Chondrocyte (in vitro differentiated cells): ENCODE data around the gene SLC25A22. TPM values are rescaled to one million over a fixed set of nuclear protein-coding genes. Genes with fewer than 3 reads are reported as not detected.

Experiments used
- DNase-seq: peaks from one replicate; pipeline ENCODE4 v3.0.0; 2021; ENCODE audit warnings: mixed read lengths, low spot score
- H3K27ac Mint-ChIP-seq: one replicate; pipeline ENCODE4 v1.8.0; 2021; ENCODE audit warnings: mild to moderate bottlenecking, moderate library complexity, mixed read lengths; ENCODE audit not compliant: unreplicated experiment
- H3K27me3 Mint-ChIP-seq: 2 replicates; pipeline ENCODE4 v1.8.0; 2021; ENCODE audit warnings: low read depth, mixed read lengths
- H3K36me3 Mint-ChIP-seq: 2 replicates; pipeline ENCODE4 v1.8.0; 2021; ENCODE audit warnings: low read depth, mixed read lengths
- H3K4me1 Mint-ChIP-seq: 2 replicates; pipeline ENCODE4 v1.8.0; 2021; ENCODE audit warnings: low read depth, mild to moderate bottlenecking, mixed read lengths
- H3K4me3 Mint-ChIP-seq: one replicate; pipeline ENCODE4 v1.8.0; 2021; ENCODE audit warnings: mild to moderate bottlenecking, moderate library complexity, mixed read lengths; ENCODE audit not compliant: unreplicated experiment
- H3K9me3 Mint-ChIP-seq: 2 replicates; pipeline ENCODE4 v1.8.0; 2021; ENCODE audit warnings: low read depth, mixed read lengths
- CTCF ChIP-seq: fragments of 200-600 bp; sonication (generic); IDR thresholded peaks from 2 replicates; pipeline ENCODE4 v1.5.0; 2021; ENCODE audit warnings: antibody characterized with exemption, mild to moderate bottlenecking, moderate library complexity
- total RNA-seq: library from RNA; stranded (reverse); gene quantifications from 3 replicates; pipeline ENCODE4 v1.2.1, GENCODE V29; 2021

The SLC25A22 gene
- total RNA-seq, 1 donor from 2014 or later, result 16.0 TPM

GRCh38 chr11:792535-792821 lies 5.6 kb downstream of the SLC25A22 start:
- peaks cover 15% of the 10 kb centered on the region for H3K4me1 Mint-ChIP-seq
- DNase-seq, result no peak
- TF ChIP-seq CTCF, result no peak
- no peak overlapping the region for H3K27ac Mint-ChIP-seq
- H3K36me3 Mint-ChIP-seq, result no peaks in the 10 kb centered on the region
- no peak overlapping the region for H3K4me3 Mint-ChIP-seq
- no peaks in the 10 kb centered on the region for H3K27me3 Mint-ChIP-seq
- H3K9me3 Mint-ChIP-seq, result no peaks in the 10 kb centered on the region

DNA sequence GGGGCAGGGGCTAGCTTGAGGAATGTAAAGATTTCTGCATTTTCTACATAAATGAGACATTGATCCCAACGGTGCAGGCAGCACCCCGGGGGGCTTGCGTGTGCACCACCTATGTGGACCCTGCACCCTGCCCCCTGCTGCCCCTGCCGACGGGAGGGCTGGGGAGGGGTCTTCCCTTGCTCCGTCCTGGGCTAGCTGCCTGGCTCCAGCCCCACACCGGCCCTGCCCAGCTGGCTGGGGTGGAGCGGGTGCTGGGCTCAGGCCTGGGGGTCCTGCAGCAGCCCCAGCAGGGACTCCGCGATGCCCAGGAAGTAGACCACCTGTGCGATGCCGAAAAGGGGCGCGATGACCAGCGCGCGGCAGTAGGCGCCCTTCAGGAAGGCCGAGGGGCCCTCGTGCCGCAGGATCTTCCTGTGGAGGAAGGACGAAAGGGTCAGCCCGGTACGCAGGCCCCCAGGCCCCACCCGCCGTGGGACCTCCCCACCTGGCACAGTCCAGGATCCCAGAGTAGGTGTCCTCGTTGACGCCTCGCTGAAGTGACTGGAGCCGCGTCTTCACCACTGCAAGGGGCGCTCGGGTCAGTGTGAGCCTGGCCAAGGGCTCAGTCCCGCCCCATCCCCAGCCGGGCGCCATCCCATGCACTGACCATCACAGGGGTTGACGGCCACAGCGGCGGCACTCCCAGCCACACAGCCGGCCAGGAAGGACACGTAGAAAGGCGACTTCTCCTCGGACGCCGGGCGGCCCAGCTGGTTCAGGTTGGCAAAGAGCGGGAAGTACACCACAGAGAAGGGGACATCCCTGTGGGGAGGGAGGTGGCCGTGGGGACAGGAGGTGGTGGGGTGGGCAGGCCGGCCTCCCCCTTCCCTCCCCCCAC lies 6.2 kb downstream of the SLC25A22 start:
- no peaks in the 10 kb centered on the region for H3K27me3 Mint-ChIP-seq

DNA sequence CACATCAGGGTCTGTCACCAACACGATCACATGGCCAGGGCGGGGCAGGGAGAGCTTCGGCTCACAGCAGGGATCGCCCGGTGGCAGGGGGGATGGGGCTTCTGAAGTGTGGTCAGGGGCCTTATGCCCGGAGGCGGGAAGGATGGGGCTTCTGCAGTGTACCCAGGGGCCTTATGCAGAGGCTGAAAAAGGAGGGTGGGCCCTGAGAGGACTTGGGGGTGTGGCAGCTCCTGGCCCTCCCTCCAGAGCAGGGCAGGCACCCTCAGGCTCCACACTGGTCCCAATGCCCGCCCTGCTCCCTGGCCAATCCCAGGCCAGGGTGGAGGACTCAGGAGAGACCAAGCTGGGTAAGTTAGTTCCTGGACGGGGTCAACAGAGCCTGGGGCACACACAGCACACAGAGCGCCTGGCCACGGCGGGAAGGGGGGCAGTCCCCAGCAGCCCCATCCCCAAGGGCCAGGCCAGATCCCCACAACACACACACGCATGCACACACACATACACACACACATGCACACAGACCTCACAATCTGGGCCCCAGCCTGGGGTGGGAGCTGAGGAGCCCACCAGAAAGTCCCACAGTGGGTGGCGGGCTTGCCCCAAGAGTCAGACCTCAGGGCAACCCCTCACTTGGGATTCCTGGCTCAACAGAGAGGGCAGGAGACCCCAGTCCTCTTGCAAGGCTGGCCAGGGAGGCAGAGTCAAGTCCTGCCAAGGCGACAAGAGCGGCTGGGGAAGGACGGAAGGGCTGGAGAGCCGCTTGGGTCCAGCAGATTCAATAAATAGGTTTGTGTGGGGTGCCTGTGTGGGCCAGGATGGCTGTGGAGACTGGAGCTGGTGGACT lies 7.1 kb downstream of the SLC25A22 start:
- no peak overlapping the region for H3K27ac Mint-ChIP-seq
- H3K4me1 Mint-ChIP-seq, result peaks cover 2% of the 10 kb centered on the region
- DNase-seq, result no peak

More for the DNA sequence above, 6.2 kb downstream of the SLC25A22 start:
- no peak overlapping the region for H3K27ac Mint-ChIP-seq
- H3K9me3 Mint-ChIP-seq, result no peaks in the 10 kb centered on the region
- H3K4me1 Mint-ChIP-seq, result peaks cover 12% of the 10 kb centered on the region
- no peaks in the 10 kb centered on the region for H3K36me3 Mint-ChIP-seq
- no peak overlapping the region for H3K4me3 Mint-ChIP-seq
- no peak for DNase-seq
- TF ChIP-seq CTCF, result no peak

GRCh38 chr11:789943-790342 lies 8.1 kb downstream of the SLC25A22 start, which contains the start of gene CEND1:
CEND1 (minus strand) TSS chr11:790090; CDS start chr11:788576, 1,514 bp downstream.
- H3K36me3 Mint-ChIP-seq, result peaks cover under 1% of the 10 kb centered on the region
- no peak for DNase-seq
- H3K27ac Mint-ChIP-seq, result no peak within 1 kb of the TSS
- no peaks in the 10 kb centered on the region for H3K9me3 Mint-ChIP-seq
- no peaks in the 10 kb centered on the region for H3K27me3 Mint-ChIP-seq
- H3K4me3 Mint-ChIP-seq, result no peak within 1 kb of the TSS
- no peak for TF ChIP-seq CTCF
- no peaks in the 10 kb centered on the region for H3K4me1 Mint-ChIP-seq

More for the DNA sequence above, 7.1 kb downstream of the SLC25A22 start:
- Mint-ChIP-seq H3K9me3 (no peaks in the 10 kb centered on the region), H3K36me3 (no peaks in the 10 kb centered on the region), H3K4me3 (no peak overlapping the region), H3K27me3 (no peaks in the 10 kb centered on the region)
- TF ChIP-seq CTCF, result no peak
